ENCODE measurements around the gene LRCH4. TPM values are rescaled to one million over a fixed set of nuclear protein-coding genes. Genes with fewer than 3 reads are reported as not detected.

LRCH4 gene
- total and polyA plus RNA-seq, 2 of the 13 experiments (the other 11 are each of a cell fraction or from before 2014, with no cell fraction given): 7.0 to 9.3 TPM

DNA sequence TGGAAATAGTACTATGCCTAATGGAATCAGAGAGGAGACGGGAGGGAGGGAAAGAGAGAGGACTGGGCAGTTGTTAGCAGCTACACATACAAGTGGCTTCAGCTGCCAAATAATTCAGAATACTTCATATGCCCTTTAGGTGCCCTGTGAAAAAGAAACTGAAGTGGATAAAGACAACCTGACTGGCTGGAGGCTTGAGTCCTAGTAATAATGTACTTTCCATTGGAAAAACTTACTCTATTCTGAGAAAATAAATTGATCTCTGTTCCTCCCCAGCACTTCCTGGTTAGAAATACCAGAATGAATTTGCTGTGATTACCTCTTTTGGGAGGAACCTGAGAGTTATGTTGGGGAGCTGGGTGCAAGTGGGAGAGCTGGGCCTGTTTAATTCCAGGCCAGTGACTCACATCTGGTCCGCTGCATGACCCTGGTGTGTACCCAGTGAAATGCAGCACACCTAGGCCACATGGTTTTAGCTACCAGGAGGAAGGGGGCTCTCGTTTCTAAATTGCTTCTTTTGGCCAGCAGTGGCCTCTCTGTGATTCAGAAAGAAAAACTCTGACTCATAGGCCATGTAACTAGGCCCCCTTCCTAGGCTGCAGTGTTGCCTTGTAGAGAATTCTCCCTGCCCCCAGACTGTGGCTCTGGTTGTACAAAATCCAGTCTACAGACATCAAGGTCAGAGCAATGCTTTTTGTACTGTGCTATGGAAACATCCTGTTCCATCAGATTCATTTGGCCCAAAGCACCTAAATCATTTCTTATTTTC is 40.4 kb downstream of the LRCH4 start (continued):
- TF ChIP-seq ETV6 (CRISPR knock-in tag; conservative IDR thresholded peaks at IDR 0.05) (no peak), ARHGAP35 (CRISPR knock-in tag; IDR thresholded peaks at IDR 0.05; ENCODE audit: borderline replicate concordance) (no peak), HOXD1 (CRISPR knock-in tag; IDR thresholded peaks at IDR 0.05) (0 out of 2 replicates have a peak, but pooled peaks have one; percentile 13), MZF1 (CRISPR knock-in tag; IDR thresholded peaks at IDR 0.05; ENCODE audit: borderline replicate concordance) (no peak), NAIF1 (CRISPR knock-in tag; IDR thresholded peaks at IDR 0.05; ENCODE audit: borderline replicate concordance) (0 out of 2 replicates have a peak, but pooled peaks have one; percentile 20), ONECUT2 (CRISPR knock-in tag; IDR thresholded peaks at IDR 0.05) (no peak), HMGA1 (CRISPR knock-in tag; conservative IDR thresholded peaks at IDR 0.05) (no peak)
- TF ChIP-seq, protein P1, sequence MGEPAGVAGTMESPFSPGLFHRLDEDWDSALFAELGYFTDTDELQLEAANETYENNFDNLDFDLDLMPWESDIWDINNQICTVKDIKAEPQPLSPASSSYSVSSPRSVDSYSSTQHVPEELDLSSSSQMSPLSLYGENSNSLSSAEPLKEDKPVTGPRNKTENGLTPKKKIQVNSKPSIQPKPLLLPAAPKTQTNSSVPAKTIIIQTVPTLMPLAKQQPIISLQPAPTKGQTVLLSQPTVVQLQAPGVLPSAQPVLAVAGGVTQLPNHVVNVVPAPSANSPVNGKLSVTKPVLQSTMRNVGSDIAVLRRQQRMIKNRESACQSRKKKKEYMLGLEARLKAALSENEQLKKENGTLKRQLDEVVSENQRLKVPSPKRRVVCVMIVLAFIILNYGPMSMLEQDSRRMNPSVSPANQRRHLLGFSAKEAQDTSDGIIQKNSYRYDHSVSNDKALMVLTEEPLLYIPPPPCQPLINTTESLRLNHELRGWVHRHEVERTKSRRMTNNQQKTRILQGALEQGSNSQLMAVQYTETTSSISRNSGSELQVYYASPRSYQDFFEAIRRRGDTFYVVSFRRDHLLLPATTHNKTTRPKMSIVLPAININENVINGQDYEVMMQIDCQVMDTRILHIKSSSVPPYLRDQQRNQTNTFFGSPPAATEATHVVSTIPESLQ (CRISPR knock-in tag; conservative IDR thresholded peaks at IDR 0.05): no peak
- TF ChIP-seq, protein P2, sequence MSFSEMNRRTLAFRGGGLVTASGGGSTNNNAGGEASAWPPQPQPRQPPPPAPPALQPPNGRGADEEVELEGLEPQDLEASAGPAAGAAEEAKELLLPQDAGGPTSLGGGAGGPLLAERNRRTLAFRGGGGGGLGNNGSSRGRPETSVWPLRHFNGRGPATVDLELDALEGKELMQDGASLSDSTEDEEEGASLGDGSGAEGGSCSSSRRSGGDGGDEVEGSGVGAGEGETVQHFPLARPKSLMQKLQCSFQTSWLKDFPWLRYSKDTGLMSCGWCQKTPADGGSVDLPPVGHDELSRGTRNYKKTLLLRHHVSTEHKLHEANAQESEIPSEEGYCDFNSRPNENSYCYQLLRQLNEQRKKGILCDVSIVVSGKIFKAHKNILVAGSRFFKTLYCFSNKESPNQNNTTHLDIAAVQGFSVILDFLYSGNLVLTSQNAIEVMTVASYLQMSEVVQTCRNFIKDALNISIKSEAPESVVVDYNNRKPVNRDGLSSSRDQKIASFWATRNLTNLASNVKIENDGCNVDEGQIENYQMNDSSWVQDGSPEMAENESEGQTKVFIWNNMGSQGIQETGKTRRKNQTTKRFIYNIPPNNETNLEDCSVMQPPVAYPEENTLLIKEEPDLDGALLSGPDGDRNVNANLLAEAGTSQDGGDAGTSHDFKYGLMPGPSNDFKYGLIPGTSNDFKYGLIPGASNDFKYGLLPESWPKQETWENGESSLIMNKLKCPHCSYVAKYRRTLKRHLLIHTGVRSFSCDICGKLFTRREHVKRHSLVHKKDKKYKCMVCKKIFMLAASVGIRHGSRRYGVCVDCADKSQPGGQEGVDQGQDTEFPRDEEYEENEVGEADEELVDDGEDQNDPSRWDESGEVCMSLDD (CRISPR knock-in tag; IDR thresholded peaks at IDR 0.05; ENCODE audit: borderline replicate concordance): no peak
- TF ChIP-seq, protein P3, sequence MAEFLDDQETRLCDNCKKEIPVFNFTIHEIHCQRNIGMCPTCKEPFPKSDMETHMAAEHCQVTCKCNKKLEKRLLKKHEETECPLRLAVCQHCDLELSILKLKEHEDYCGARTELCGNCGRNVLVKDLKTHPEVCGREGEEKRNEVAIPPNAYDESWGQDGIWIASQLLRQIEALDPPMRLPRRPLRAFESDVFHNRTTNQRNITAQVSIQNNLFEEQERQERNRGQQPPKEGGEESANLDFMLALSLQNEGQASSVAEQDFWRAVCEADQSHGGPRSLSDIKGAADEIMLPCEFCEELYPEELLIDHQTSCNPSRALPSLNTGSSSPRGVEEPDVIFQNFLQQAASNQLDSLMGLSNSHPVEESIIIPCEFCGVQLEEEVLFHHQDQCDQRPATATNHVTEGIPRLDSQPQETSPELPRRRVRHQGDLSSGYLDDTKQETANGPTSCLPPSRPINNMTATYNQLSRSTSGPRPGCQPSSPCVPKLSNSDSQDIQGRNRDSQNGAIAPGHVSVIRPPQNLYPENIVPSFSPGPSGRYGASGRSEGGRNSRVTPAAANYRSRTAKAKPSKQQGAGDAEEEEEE (CRISPR knock-in tag; IDR thresholded peaks at IDR 0.05; ENCODE audit: borderline replicate concordance): no peak
- TF ChIP-seq, protein P4, sequence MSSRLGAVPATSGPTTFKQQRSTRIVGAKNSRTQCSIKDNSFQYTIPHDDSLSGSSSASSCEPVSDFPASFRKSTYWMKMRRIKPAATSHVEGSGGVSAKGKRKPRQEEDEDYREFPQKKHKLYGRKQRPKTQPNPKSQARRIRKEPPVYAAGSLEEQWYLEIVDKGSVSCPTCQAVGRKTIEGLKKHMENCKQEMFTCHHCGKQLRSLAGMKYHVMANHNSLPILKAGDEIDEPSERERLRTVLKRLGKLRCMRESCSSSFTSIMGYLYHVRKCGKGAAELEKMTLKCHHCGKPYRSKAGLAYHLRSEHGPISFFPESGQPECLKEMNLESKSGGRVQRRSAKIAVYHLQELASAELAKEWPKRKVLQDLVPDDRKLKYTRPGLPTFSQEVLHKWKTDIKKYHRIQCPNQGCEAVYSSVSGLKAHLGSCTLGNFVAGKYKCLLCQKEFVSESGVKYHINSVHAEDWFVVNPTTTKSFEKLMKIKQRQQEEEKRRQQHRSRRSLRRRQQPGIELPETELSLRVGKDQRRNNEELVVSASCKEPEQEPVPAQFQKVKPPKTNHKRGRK (CRISPR knock-in tag; IDR thresholded peaks at IDR 0.05): no peak
- TF ChIP-seq, protein P5, sequence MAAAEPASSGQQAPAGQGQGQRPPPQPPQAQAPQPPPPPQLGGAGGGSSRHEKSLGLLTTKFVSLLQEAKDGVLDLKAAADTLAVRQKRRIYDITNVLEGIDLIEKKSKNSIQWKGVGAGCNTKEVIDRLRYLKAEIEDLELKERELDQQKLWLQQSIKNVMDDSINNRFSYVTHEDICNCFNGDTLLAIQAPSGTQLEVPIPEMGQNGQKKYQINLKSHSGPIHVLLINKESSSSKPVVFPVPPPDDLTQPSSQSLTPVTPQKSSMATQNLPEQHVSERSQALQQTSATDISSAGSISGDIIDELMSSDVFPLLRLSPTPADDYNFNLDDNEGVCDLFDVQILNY (CRISPR knock-in tag; conservative IDR thresholded peaks at IDR 0.05): no peak
- TF ChIP-seq, protein P6, sequence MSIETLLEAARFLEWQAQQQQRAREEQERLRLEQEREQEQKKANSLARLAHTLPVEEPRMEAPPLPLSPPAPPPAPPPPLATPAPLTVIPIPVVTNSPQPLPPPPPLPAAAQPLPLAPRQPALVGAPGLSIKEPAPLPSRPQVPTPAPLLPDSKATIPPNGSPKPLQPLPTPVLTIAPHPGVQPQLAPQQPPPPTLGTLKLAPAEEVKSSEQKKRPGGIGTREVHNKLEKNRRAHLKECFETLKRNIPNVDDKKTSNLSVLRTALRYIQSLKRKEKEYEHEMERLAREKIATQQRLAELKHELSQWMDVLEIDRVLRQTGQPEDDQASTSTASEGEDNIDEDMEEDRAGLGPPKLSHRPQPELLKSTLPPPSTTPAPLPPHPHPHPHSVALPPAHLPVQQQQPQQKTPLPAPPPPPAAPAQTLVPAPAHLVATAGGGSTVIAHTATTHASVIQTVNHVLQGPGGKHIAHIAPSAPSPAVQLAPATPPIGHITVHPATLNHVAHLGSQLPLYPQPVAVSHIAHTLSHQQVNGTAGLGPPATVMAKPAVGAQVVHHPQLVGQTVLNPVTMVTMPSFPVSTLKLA (IDR thresholded peaks at IDR 0.05): peak; percentile 65
- TF ChIP-seq, protein P7, sequence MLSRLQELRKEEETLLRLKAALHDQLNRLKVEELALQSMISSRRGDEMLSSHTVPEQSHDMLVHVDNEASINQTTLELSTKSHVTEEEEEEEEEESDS (CRISPR knock-in tag; IDR thresholded peaks at IDR 0.05; ENCODE audit: borderline replicate concordance): no peak

Measured in HepG2 (cell line).